K562 (cell line): ENCODE measurements around the gene TDG. TPM values are rescaled to one million over a fixed set of nuclear protein-coding genes. Genes with fewer than 3 reads are reported as not detected.

ENCODE experiments used
- ATAC-seq: fragments of 200-7000 bp; cut with Tn5 transposase; 3 replicates; pipeline ENCODE4 v1.9.1; 2020; ENCODE audit warnings: moderate library complexity
- BruUV-seq: library from RNA; stranded (reverse); fragments of 400-500 nt; replicated peaks from 2 replicates; lab custom pipeline; 2021; lab: Mats Ljungman, UMichigan
- CTCF ChIA-PET: fragments of 300-600 bp; formaldehyde crosslinking; extraction: SDS; loops from one replicate; lab custom pipeline; 2021; ENCODE audit warnings: low intra/inter-chr PET ratio; lab: Yijun Ruan, JAX
- POLR2A ChIA-PET: fragments of 300-600, 350-650 bp; sonication (Branson Sonifier 250); formaldehyde crosslinking; extraction: SDS; loops from one replicate; lab custom pipeline; 2021; ENCODE audit warnings: antibody characterized with exemption, inconsistent platforms; lab: Yijun Ruan, JAX
- DNase-seq, 4 experiments: peaks; one replicate each; pipeline versions ENCODE4 v3.0.0 to v3.0.0-alpha.2; 2011 to 2018; ENCODE audit warnings: low spot score in 3 of 4, mixed read lengths in 3 of 4; ENCODE audit errors: extremely low read depth in 1 of 4
- FAIRE-seq: peaks from 2 replicates; lab custom pipeline; 2011; peaks lifted over from hg19 to GRCh38; lab: Jason Lieb, UNC
- H2AFZ ChIP-seq: 2 replicates; pipeline ENCODE4 v1.6.0; 2011; ENCODE audit warnings: low read depth, low read length, control low read depth, inconsistent platforms
- H3K27ac ChIP-seq: fragments of 200-600 bp; 3 replicates; pipeline ENCODE4 v1.8.0; 2011; ENCODE audit warnings: low read depth, mild to moderate bottlenecking, control low read depth, inconsistent platforms, low read length, moderate library complexity, mixed read lengths; ENCODE audit errors: extremely low read depth
- H3K27me3 ChIP-seq, 2 experiments: fragments of 300-600 bp in 1 of 2; 2 replicates in 1 of 2; 3 replicates in 1 of 2; pipeline versions ENCODE4 v1.6.0 to v1.8.0; 2011; ENCODE audit warnings: inconsistent platforms in 2 of 2, low read length in 2 of 2, mild to moderate bottlenecking in 1 of 2, mixed read lengths in 1 of 2, moderate library complexity in 1 of 2; ENCODE audit not compliant: control insufficient read depth in 2 of 2, insufficient read depth in 2 of 2
- H3K36me3 ChIP-seq: fragments of 300-600 bp; 3 replicates; pipeline ENCODE4 v1.8.0; 2011; ENCODE audit warnings: mild to moderate bottlenecking, low read length, inconsistent platforms; ENCODE audit not compliant: control insufficient read depth, insufficient read depth
- H3K4me1 ChIP-seq, 2 experiments: fragments of 200-600 bp in 1 of 2; replicated peaks in 1 of 2; 2 replicates in 1 of 2; 3 replicates in 1 of 2; pipeline versions ENCODE4 v1.5.1 to v1.8.0; 2011; ENCODE audit warnings: inconsistent platforms in 2 of 2, low read length in 2 of 2, mild to moderate bottlenecking in 1 of 2, mixed read lengths in 1 of 2, moderate library complexity in 1 of 2; ENCODE audit not compliant: control insufficient read depth in 2 of 2, insufficient read depth in 2 of 2
- H3K4me2 ChIP-seq: 2 replicates; pipeline ENCODE4 v1.6.1; 2011; ENCODE audit warnings: low read length, control low read depth, inconsistent platforms, mixed read lengths; ENCODE audit not compliant: insufficient read depth
- H3K4me3 ChIP-seq: fragments of 200-600 bp; sonication (generic), shearing (Covaris generic); 2 replicates; pipeline ENCODE4 v1.5.1; 2016; ENCODE audit warnings: control low read depth, inconsistent platforms
- H3K79me2 ChIP-seq: fragments of 200-600 bp; 3 replicates; pipeline ENCODE4 v1.8.0; 2011; ENCODE audit warnings: low read length, inconsistent platforms; ENCODE audit not compliant: control insufficient read depth, insufficient read depth
- H3K9ac ChIP-seq, 2 experiments: 2 replicates each; pipeline versions ENCODE4 v1.6.0 to v1.6.1; 2011; ENCODE audit warnings: low read depth in 2 of 2, low read length in 2 of 2, control low read depth in 1 of 2, inconsistent platforms in 1 of 2, mild to moderate bottlenecking in 1 of 2, mixed read lengths in 1 of 2; ENCODE audit not compliant: insufficient read depth in 1 of 2
- H3K9me1 ChIP-seq: one replicate; pipeline ENCODE4 v1.6.0; 2011; ENCODE audit warnings: inconsistent platforms, mild to moderate bottlenecking, low read length, moderate library complexity; ENCODE audit not compliant: control insufficient read depth, insufficient read depth
- H3K9me3 ChIP-seq: replicated peaks from 2 replicates; pipeline ENCODE4 v1.5.1; 2011; ENCODE audit warnings: low read depth, low read length, inconsistent platforms; ENCODE audit not compliant: control insufficient read depth, insufficient read depth
- H4K20me1 ChIP-seq: replicated peaks from 2 replicates; pipeline ENCODE4 v1.6.1; 2011; ENCODE audit warnings: low read length, inconsistent platforms, mixed read lengths; ENCODE audit not compliant: control insufficient read depth, insufficient read depth
- BCLAF1 ChIP-seq, 2 experiments: fragments of 450-650 bp in 1 of 2; IDR thresholded peaks; 2 replicates each; pipeline ENCODE4 v1.6.1; 2011 to 2017; ENCODE audit warnings: low read depth in 2 of 2, antibody characterized with exemption in 1 of 2, borderline replicate concordance in 1 of 2, low read length in 1 of 2, mild to moderate bottlenecking in 1 of 2, mixed read lengths in 1 of 2; ENCODE audit not compliant: control insufficient read depth in 1 of 2
- CREB1 ChIP-seq, 2 experiments: sonication (generic) in 1 of 2; formaldehyde crosslinking in 1 of 2; IDR thresholded peaks; 2 replicates each; pipeline versions ENCODE4 v1.6.1 to v1.8.0; 2012 to 2022; ENCODE audit warnings: inconsistent platforms in 1 of 2, mild to moderate bottlenecking in 1 of 2, missing genetic modification reagents in 1 of 2, moderate library complexity in 1 of 2
- DNMT1 ChIP-seq: fragments of 450-650 bp; IDR thresholded peaks from 2 replicates; pipeline ENCODE4 v1.6.1; 2016; ENCODE audit warnings: antibody characterized with exemption, mild to moderate bottlenecking
- GABPB1 ChIP-seq: sonication (generic); formaldehyde crosslinking; IDR thresholded peaks from 2 replicates; pipeline ENCODE4 v1.8.0; 2022; ENCODE audit warnings: mild to moderate bottlenecking, missing genetic modification reagents
- GTF2E2 ChIP-seq: fragments of 200-800 bp; sonication (Bioruptor generic); IDR thresholded peaks from 2 replicates; pipeline ENCODE4 v1.6.1; 2016; ENCODE audit warnings: missing genetic modification characterization, missing compliant biosample characterization
- PML ChIP-seq: IDR thresholded peaks from 2 replicates; pipeline ENCODE4 v1.6.1; 2012; ENCODE audit warnings: low read length, inconsistent platforms
- ZNF232 ChIP-seq: sonication (generic); formaldehyde crosslinking; IDR thresholded peaks from 2 replicates; pipeline ENCODE4 v1.8.0; 2022; ENCODE audit warnings: mild to moderate bottlenecking, missing genetic modification reagents
- WGBS: fragments of 100-300 bp; shearing (Covaris generic); methylation state at CpG from one replicate; pipeline ENCODE4 v1.1.6; 2016; ENCODE audit warnings: low coverage, mixed read lengths; ENCODE audit not compliant: insufficient coverage; ENCODE audit errors: missing lambda C conversion rate; 5-methylcytosine and 5-hydroxymethylcytosine counted together
- in situ Hi-C: fragments of 300-500 bp; cut with MboI; formaldehyde crosslinking; loops from 4 replicates; pipeline ENCODE4 v1.15.0; 2018; ENCODE audit warnings: inconsistent platforms, mixed read lengths
- intact Hi-C: fragments of 100-400 bp; cut with micrococcal nuclease; formaldehyde crosslinking; loops from 2 replicates; pipeline ENCODE4 v1.14.2; 2022
- polyA plus RNA-seq, 8 experiments: library from polyadenylated mRNA; depleted of rRNA in 4 of 8; stranded (reverse) in 5 of 8; unstranded in 3 of 8; fragments of >200 nt; fragmentation: Nextera tagmentation in 2 of 8; fragmentation: Illumina TruSeq in 1 of 8; extraction: Ambion mirVana in 2 of 8; extraction: Trizol in 1 of 8; gene quantifications; 2 replicates each; pipeline versions ENCODE4 v1.2.1 to v1.2.3, GENCODE V29; 2011 to 2014; ENCODE audit warnings: inconsistent platforms in 1 of 8, missing spikeins in 1 of 8
- total RNA-seq, 7 experiments: library from RNA; depleted of rRNA in 6 of 7; stranded (reverse); fragments of >200 nt in 6 of 7; fragmentation: Illumina TruSeq in 2 of 7; extraction: Trizol in 2 of 7; gene quantifications; 2 replicates each; pipeline versions ENCODE4 v1.2.1 to v1.2.3, GENCODE V29; 2011 to 2021; ENCODE audit warnings: low replicate concordance in 1 of 7
- TF ChIP-seq, protein P1 (sequence below): fragments of 450-650 bp; formaldehyde crosslinking; IDR thresholded peaks from 2 replicates; pipeline ENCODE4 v1.4.0; 2020; ENCODE audit warnings: mild to moderate bottlenecking, mixed read lengths

Gene TDG
- total and polyA plus RNA-seq, 9 of the 15 experiments (the other 6 are each of a cell fraction or from before 2014, with no cell fraction given), result 37.6 to 77.2 (median 64.0) TPM

- ChIA-PET CTCF (no interaction called here), POLR2A (interaction anchor here (0.9 to 1.7 kb wide), 2 partner anchors 20 to 42 kb away, joined by 3 to 4 read pairs; no protein-coding TSS in a partner anchor)
- no peak for DNase-seq
- Histone ChIP-seq H3K4me3 (no peak overlapping the region), H3K9ac (no peak overlapping the region), H3K27me3 (no peaks in the 10 kb centered on the region), H3K79me2 (no peaks in the 10 kb centered on the region), H3K9me1 (no peaks in the 10 kb centered on the region), H4K20me1 (no peaks in the 10 kb centered on the region), H3K4me2 (no peak overlapping the region), H3K4me1 (no peaks in the 10 kb centered on the region), H3K9me3 (no peaks in the 10 kb centered on the region), H2AFZ (no peak overlapping the region), H3K27ac (no peak overlapping the region), H3K36me3 (peaks cover 60% of the 10 kb centered on the region; the same call in 2 of the 3 replicates)
- TF ChIP-seq CREB1 (IDR thresholded peaks at IDR 0.05) (no peak), CREB1 (CRISPR knock-in tag; IDR thresholded peaks at IDR 0.05) (no peak), ZNF232 (no peak), DNMT1 (no peak), GTF2E2 (tag) (no peak), PML (no peak), BCLAF1 (IDR thresholded peaks at IDR 0.05; ENCODE audit: borderline replicate concordance in 1 of 2, control insufficient read depth in 1 of 2, low read depth in 2 of 2, low read length in 1 of 2) (no peak), GABPB1 (CRISPR knock-in tag) (no peak)
- TF ChIP-seq, protein P1, sequence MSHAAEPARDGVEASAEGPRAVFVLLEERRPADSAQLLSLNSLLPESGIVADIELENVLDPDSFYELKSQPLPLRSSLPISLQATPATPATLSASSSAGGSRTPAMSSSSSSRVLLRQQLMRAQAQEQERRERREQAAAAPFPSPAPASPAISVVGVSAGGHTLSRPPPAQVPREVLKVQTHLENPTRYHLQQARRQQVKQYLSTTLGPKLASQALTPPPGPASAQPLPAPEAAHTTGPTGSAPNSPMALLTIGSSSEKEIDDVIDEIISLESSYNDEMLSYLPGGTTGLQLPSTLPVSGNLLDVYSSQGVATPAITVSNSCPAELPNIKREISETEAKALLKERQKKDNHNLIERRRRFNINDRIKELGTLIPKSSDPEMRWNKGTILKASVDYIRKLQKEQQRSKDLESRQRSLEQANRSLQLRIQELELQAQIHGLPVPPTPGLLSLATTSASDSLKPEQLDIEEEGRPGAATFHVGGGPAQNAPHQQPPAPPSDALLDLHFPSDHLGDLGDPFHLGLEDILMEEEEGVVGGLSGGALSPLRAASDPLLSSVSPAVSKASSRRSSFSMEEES (CRISPR knock-in tag), result no peak
- no peak for ATAC-seq
- in situ Hi-C loops, result no loop called here
- 96% methylated on average over 2 of the region's 2 CpGs for WGBS
- no TSS peak for BruUV-seq
- FAIRE-seq, result no peak
- intact Hi-C loops, result no loop called here
Observed at GRCh38 chr12:103986829-103987228, 21.2 kb downstream of the TDG start.
